Fibroblast of lung (primary cell): Measurements from ENCODE around the gene TCF4. TPM values are rescaled to one million over a fixed set of nuclear protein-coding genes. Genes with fewer than 3 reads are reported as not detected.

Experiments used
- DNase-seq, 2 donors: peaks; one replicate each; pipeline versions ENCODE4 v3.0.0 to v3.0.0-alpha.2; 2010; ENCODE audit warnings: low read depth in 2 of 2
- H2AFZ ChIP-seq: 2 replicates; pipeline ENCODE4 v1.5.1; 2012; ENCODE audit warnings: low read length, control low read depth, inconsistent platforms
- H3K27ac ChIP-seq: 2 replicates; pipeline ENCODE4 v1.5.1; 2011; ENCODE audit warnings: low read length, control low read depth; ENCODE audit not compliant: insufficient read depth
- H3K27me3 ChIP-seq: 2 replicates; pipeline ENCODE4 v1.5.1; 2011; ENCODE audit warnings: mild to moderate bottlenecking, low read length; ENCODE audit not compliant: control insufficient read depth, insufficient read depth
- H3K36me3 ChIP-seq: 2 replicates; pipeline ENCODE4 v1.5.1; 2011; ENCODE audit warnings: low read length; ENCODE audit not compliant: control insufficient read depth, insufficient read depth
- H3K4me1 ChIP-seq: 2 replicates; pipeline ENCODE4 v1.5.1; 2011; ENCODE audit warnings: low read length; ENCODE audit not compliant: control insufficient read depth, insufficient read depth; ENCODE audit errors: extremely low read depth
- H3K4me2 ChIP-seq: 2 replicates; pipeline ENCODE4 v1.5.1; 2011; ENCODE audit warnings: low read length, control low read depth; ENCODE audit not compliant: insufficient read depth; ENCODE audit errors: extremely low read depth
- H3K4me3 ChIP-seq, 4 experiments: fragments of 200-600 bp in 1 of 4; sonication (generic) in 1 of 4; replicated peaks in 1 of 4; 2 replicates each; pipeline ENCODE4 v1.5.1; 2011 to 2016; ENCODE audit warnings: low read length in 4 of 4, low read depth in 3 of 4, mild to moderate bottlenecking in 3 of 4, control low read depth in 2 of 4, inconsistent platforms in 1 of 4, mixed read lengths in 1 of 4; ENCODE audit not compliant: insufficient read depth in 1 of 4; ENCODE audit errors: control extremely low read depth in 1 of 4
- H3K79me2 ChIP-seq: 2 replicates; pipeline ENCODE4 v1.5.1; 2012; ENCODE audit warnings: mild to moderate bottlenecking, low read length, inconsistent platforms; ENCODE audit not compliant: control insufficient read depth, insufficient read depth
- H3K9ac ChIP-seq: 2 replicates; pipeline ENCODE4 v1.5.1; 2011; ENCODE audit warnings: mild to moderate bottlenecking, low read length, control low read depth; ENCODE audit not compliant: insufficient read depth
- H3K9me3 ChIP-seq: 2 replicates; pipeline ENCODE4 v1.5.1; 2012; ENCODE audit warnings: low read depth, low read length; ENCODE audit not compliant: control insufficient read depth, insufficient read depth
- H4K20me1 ChIP-seq: 2 replicates; pipeline ENCODE4 v1.5.1; 2011; ENCODE audit warnings: low read length; ENCODE audit not compliant: control insufficient read depth, insufficient read depth; ENCODE audit errors: extremely low read depth
- CTCF ChIP-seq, 2 donors: IDR thresholded peaks in 1 of 2; conservative IDR thresholded peaks in 1 of 2; 1 replicate in 1 of 2; 2 replicates in 1 of 2; pipeline ENCODE4 v1.5.1; 2011 to 2012; ENCODE audit warnings: low read length in 2 of 2, control low read depth in 1 of 2, inconsistent platforms in 1 of 2, low read depth in 1 of 2, mild to moderate bottlenecking in 1 of 2
- EZH2 ChIP-seq: IDR thresholded peaks from 2 replicates; pipeline ENCODE4 v1.5.1; 2012; ENCODE audit warnings: low read length, control low read depth, mild to moderate bottlenecking; ENCODE audit errors: missing control alignments
- polyA plus RNA-seq, 2 donors: library from polyadenylated mRNA; depleted of rRNA in 1 of 2; stranded (reverse) in 1 of 2; unstranded in 1 of 2; fragments of >200 nt; gene quantifications; 2 replicates each; pipeline ENCODE4 v1.2.1, GENCODE V29; 2011 to 2012; ENCODE audit warnings: missing spikeins in 1 of 2
- total RNA-seq: library from RNA; depleted of rRNA; stranded (reverse); fragments of >200 nt; gene quantifications from 2 replicates; pipeline ENCODE4 v1.2.1, GENCODE V29; 2014

Gene TCF4
- total and polyA plus RNA-seq, 2 donors (not counting 1 experiment from before 2014, with no cell fraction given) = 48.9 to 57.6 TPM

- no peak overlapping the region for H3K9ac ChIP-seq
- H2AFZ ChIP-seq = no peak overlapping the region
- H3K4me1 ChIP-seq = peaks cover 18% of the 10 kb centered on the region
- H3K4me2 ChIP-seq = no peak overlapping the region
- H3K36me3 ChIP-seq = no peaks in the 10 kb centered on the region
- H3K9me3 ChIP-seq = no peaks in the 10 kb centered on the region
- H3K79me2 ChIP-seq = no peaks in the 10 kb centered on the region
- no peaks in the 10 kb centered on the region for H4K20me1 ChIP-seq
- no peak overlapping the region for H3K4me3 ChIP-seq
- no peaks in the 10 kb centered on the region for H3K27me3 ChIP-seq
- DNase-seq = no peak
- TF ChIP-seq CTCF (conservative IDR thresholded peaks at IDR 0.05 in 1 of 2, IDR thresholded peaks at IDR 0.05 in 1 of 2; ENCODE audit: low read depth in 1 of 2, low read length in 2 of 2) (no peak), EZH2 (no peak)
- H3K27ac ChIP-seq = no peak overlapping the region
These were observed 339.5 kb downstream of the TCF4 start for GRCh38 chr18:55248495-55248894.

GRCh38 chr18:55247032-55247431 is 341.0 kb downstream of the TCF4 start:
- Histone ChIP-seq H3K36me3 (no peaks in the 10 kb centered on the region), H2AFZ (no peak overlapping the region), H3K27me3 (no peaks in the 10 kb centered on the region), H3K4me3 (no peak overlapping the region), H4K20me1 (no peaks in the 10 kb centered on the region), H3K27ac (no peak overlapping the region), H3K9ac (no peak overlapping the region), H3K9me3 (no peaks in the 10 kb centered on the region), H3K79me2 (no peaks in the 10 kb centered on the region), H3K4me2 (no peak overlapping the region), H3K4me1 (peaks cover 18% of the 10 kb centered on the region)
- peak in 1 of 2 donors; percentile 39 for DNase-seq
- no peak for TF ChIP-seq CTCF (conservative IDR thresholded peaks at IDR 0.05 in 1 of 2, IDR thresholded peaks at IDR 0.05 in 1 of 2; ENCODE audit: low read depth in 1 of 2, low read length in 2 of 2)
- TF ChIP-seq EZH2 = no peak

- H3K9me3 ChIP-seq = no peaks in the 10 kb centered on the region
- DNase-seq = no peak
- H3K4me1 ChIP-seq = peaks cover 18% of the 10 kb centered on the region
- no peak overlapping the region for H3K27ac ChIP-seq
- H3K4me2 ChIP-seq = no peak overlapping the region
- H3K27me3 ChIP-seq = no peaks in the 10 kb centered on the region
- TF ChIP-seq EZH2 = no peak
- no peak for TF ChIP-seq CTCF (conservative IDR thresholded peaks at IDR 0.05 in 1 of 2, IDR thresholded peaks at IDR 0.05 in 1 of 2; ENCODE audit: low read depth in 1 of 2, low read length in 2 of 2)
- no peak overlapping the region for H2AFZ ChIP-seq
- no peaks in the 10 kb centered on the region for H3K36me3 ChIP-seq
- H3K9ac ChIP-seq = no peak overlapping the region
- H4K20me1 ChIP-seq = no peaks in the 10 kb centered on the region
- H3K4me3 ChIP-seq = no peak overlapping the region
- H3K79me2 ChIP-seq = no peaks in the 10 kb centered on the region
These were observed 341.7 kb downstream of the TCF4 start for GRCh38 chr18:55246278-55246677.
